HepG2 (cell line): ENCODE data around the gene STX2. TPM values are rescaled to one million over a fixed set of nuclear protein-coding genes. Genes with fewer than 3 reads are reported as not detected.
A peak's percentile ranks its signal among the peaks of the same experiment; 100 is the strongest.

Source experiments
- ATAC-seq: fragments of 200-7000 bp; cut with Tn5 transposase; 3 replicates; pipeline ENCODE4 v1.9.1; 2020; ENCODE audit warnings: mild to moderate bottlenecking, moderate library complexity
- BruUV-seq: library from RNA; stranded (reverse); fragments of 400-500 nt; replicated peaks from 2 replicates; lab custom pipeline; 2021; lab: Mats Ljungman, UMichigan
- CTCF ChIA-PET: fragments of 300-600 bp; formaldehyde crosslinking; extraction: SDS; loops from one replicate; lab custom pipeline; 2021; ENCODE audit warnings: low total read pairs, inconsistent platforms, low intra/inter-chr PET ratio; lab: Yijun Ruan, JAX
- POLR2A ChIA-PET: fragments of 350-600 bp; sonication (Branson Sonifier 250); formaldehyde crosslinking; loops from one replicate; lab custom pipeline; 2020; ENCODE audit warnings: antibody characterized with exemption, inconsistent platforms; lab: Yijun Ruan, JAX
- DNase-seq: peaks from one replicate; pipeline ENCODE4 v3.0.0-alpha.2; 2015; ENCODE audit warnings: low spot score
- FAIRE-seq: peaks from 3 replicates; lab custom pipeline; 2011; peaks lifted over from hg19 to GRCh38; lab: Jason Lieb, UNC
- H2AFZ ChIP-seq: one replicate; pipeline ENCODE4 v1.6.1; 2011; ENCODE audit warnings: low read length, inconsistent platforms
- H3K27ac ChIP-seq: fragments of 300-600 bp; 3 replicates; pipeline ENCODE4 v1.8.0; 2011; ENCODE audit warnings: mixed run types, mild to moderate bottlenecking, mixed read lengths, low read length, inconsistent platforms; ENCODE audit not compliant: insufficient read depth; ENCODE audit errors: extremely low read length
- H3K27me3 ChIP-seq, 2 experiments: fragments of 200-600 bp in 1 of 2; 2 replicates in 1 of 2; 3 replicates in 1 of 2; pipeline versions ENCODE4 v1.6.0 to v1.8.0; 2011; ENCODE audit warnings: low read length in 2 of 2, mild to moderate bottlenecking in 2 of 2, moderate library complexity in 2 of 2, inconsistent platforms in 1 of 2; ENCODE audit not compliant: insufficient read depth in 2 of 2, control insufficient read depth in 1 of 2
- H3K36me3 ChIP-seq, 2 experiments: fragments of 200-600 bp in 1 of 2; replicated peaks in 1 of 2; 2 replicates in 1 of 2; 3 replicates in 1 of 2; pipeline versions ENCODE4 v1.5.1 to v1.8.0; 2011; ENCODE audit warnings: low read length in 2 of 2, inconsistent platforms in 1 of 2; ENCODE audit not compliant: insufficient read depth in 2 of 2, control insufficient read depth in 1 of 2
- H3K4me1 ChIP-seq: 2 replicates; pipeline ENCODE4 v1.5.1; 2012; ENCODE audit warnings: low read length, inconsistent platforms; ENCODE audit not compliant: insufficient read depth
- H3K4me2 ChIP-seq: 2 replicates; pipeline ENCODE4 v1.6.0; 2011; ENCODE audit warnings: low read depth, low read length, inconsistent platforms
- H3K4me3 ChIP-seq, 3 experiments: fragments of 200-600 bp in 1 of 3; sonication (generic), shearing (Covaris generic) in 1 of 3; replicated peaks in 1 of 3; 2 replicates each; pipeline ENCODE4 v1.5.1; 2011 to 2016; ENCODE audit warnings: low read length in 3 of 3, inconsistent platforms in 2 of 3, low read depth in 2 of 3, mild to moderate bottlenecking in 2 of 3, control low read depth in 1 of 3, mixed read lengths in 1 of 3; ENCODE audit not compliant: insufficient read depth in 1 of 3
- H3K79me2 ChIP-seq: one replicate; pipeline ENCODE4 v1.6.1; 2011; ENCODE audit warnings: low read length, inconsistent platforms; ENCODE audit not compliant: insufficient read depth
- H3K9ac ChIP-seq: 2 replicates; pipeline ENCODE4 v1.6.0; 2011; ENCODE audit warnings: mild to moderate bottlenecking, low read depth, low read length, inconsistent platforms; ENCODE audit not compliant: insufficient read depth
- H3K9me3 ChIP-seq: 2 replicates; pipeline ENCODE4 v1.5.1; 2012; ENCODE audit warnings: mild to moderate bottlenecking, low read length
- H4K20me1 ChIP-seq: 2 replicates; pipeline ENCODE4 v1.6.0; 2011; ENCODE audit warnings: inconsistent platforms, mild to moderate bottlenecking, low read length, moderate library complexity; ENCODE audit not compliant: insufficient read depth
- DZIP1 ChIP-seq: sonication (generic); formaldehyde crosslinking; IDR thresholded peaks from 2 replicates; pipeline ENCODE4 v1.5.0; 2020; ENCODE audit warnings: mild to moderate bottlenecking, missing genetic modification reagents
- IKZF1 ChIP-seq: fragments of 450-650 bp; IDR thresholded peaks from 2 replicates; pipeline ENCODE4 v1.7.1; 2016
- MZF1 ChIP-seq: sonication (generic); formaldehyde crosslinking; IDR thresholded peaks from 2 replicates; pipeline ENCODE4 v1.8.1; 2023; ENCODE audit warnings: mild to moderate bottlenecking, missing genetic modification reagents, borderline replicate concordance
- RCOR2 ChIP-seq: IDR thresholded peaks from 2 replicates; pipeline ENCODE4 v1.6.1; 2016; ENCODE audit warnings: missing biosample characterization, missing genetic modification reagents
- SMARCC2 ChIP-seq: fragments of 450-650 bp; IDR thresholded peaks from 2 replicates; pipeline ENCODE4 v1.6.1; 2017; ENCODE audit warnings: antibody characterized with exemption, mild to moderate bottlenecking
- SMC3 ChIP-seq: IDR thresholded peaks from 2 replicates; pipeline ENCODE4 v1.6.1; 2011; ENCODE audit warnings: low read length, improper control_type of control experiment
- ZNF121 ChIP-seq: sonication (generic); formaldehyde crosslinking; IDR thresholded peaks from 2 replicates; pipeline ENCODE4 v1.5.0; 2020; ENCODE audit warnings: mild to moderate bottlenecking, missing genetic modification reagents
- ZNF17 ChIP-seq: sonication (generic); formaldehyde crosslinking; IDR thresholded peaks from 2 replicates; pipeline ENCODE4 v1.5.0; 2020; ENCODE audit warnings: mild to moderate bottlenecking, missing genetic modification reagents
- ZNF629 ChIP-seq: sonication (generic); formaldehyde crosslinking; conservative IDR thresholded peaks from 2 replicates; pipeline ENCODE4 v1.5.0; 2020; ENCODE audit warnings: missing genetic modification reagents
- ZNF670 ChIP-seq: sonication (generic); formaldehyde crosslinking; IDR thresholded peaks from 2 replicates; pipeline ENCODE4 v1.8.0; 2022; ENCODE audit warnings: mild to moderate bottlenecking, missing genetic modification reagents, borderline replicate concordance
- ZNF788 ChIP-seq: sonication (generic); formaldehyde crosslinking; IDR thresholded peaks from 2 replicates; pipeline ENCODE4 v1.5.0; 2020; ENCODE audit warnings: mild to moderate bottlenecking, missing genetic modification reagents, borderline replicate concordance
- WGBS: methylation state at CpG from one replicate; pipeline ENCODE4 v1.1.6; 2017; ENCODE audit warnings: low lambda C conversion rate; 5-methylcytosine and 5-hydroxymethylcytosine counted together
- in situ Hi-C: cut with HindIII; loops from 2 replicates; pipeline ENCODE4 v1.10.0; 2017; ENCODE audit warnings: low pct_unique_long_range_greater_than_20kb; ENCODE audit not compliant: extremely low pct_ligation_motif_present
- intact Hi-C: fragments of 100-400 bp; cut with micrococcal nuclease; formaldehyde crosslinking; loops from one replicate; pipeline ENCODE4 v1.10.0; 2022; ENCODE audit not compliant: unreplicated experiment
- polyA plus RNA-seq, 8 experiments: library from polyadenylated mRNA; depleted of rRNA in 3 of 8; stranded (reverse) in 7 of 8; unstranded in 1 of 8; fragments of >200 nt; fragmentation: Illumina TruSeq in 4 of 8; extraction: Trizol in 4 of 8; gene quantifications; 2 replicates each; pipeline versions ENCODE4 v1.2.1 to v1.2.3, GENCODE V29; 2011 to 2016; ENCODE audit warnings: low read depth in 4 of 8, missing spikeins in 1 of 8, mixed read lengths in 1 of 8; ENCODE audit not compliant: insufficient read depth in 1 of 8
- total RNA-seq, 5 experiments: library from RNA; depleted of rRNA; stranded (reverse); fragments of >200 nt; fragmentation: Illumina TruSeq; extraction: Trizol; gene quantifications; 2 replicates each; pipeline ENCODE4 v1.2.3, GENCODE V29; 2016; ENCODE audit warnings: low read depth in 1 of 5
- TF ChIP-seq, protein P1 (sequence below): sonication (generic); formaldehyde crosslinking; IDR thresholded peaks from 2 replicates; pipeline ENCODE4 v1.4.0; 2020; ENCODE audit warnings: missing genetic modification reagents; ENCODE audit errors: not compliant biosample characterization
- TF ChIP-seq, protein P2 (sequence below): sonication (generic); formaldehyde crosslinking; IDR thresholded peaks from 2 replicates; pipeline ENCODE4 v1.5.0; 2020; ENCODE audit warnings: mild to moderate bottlenecking, missing genetic modification reagents

The STX2 gene
- total and polyA plus RNA-seq, 2 of the 13 experiments (the other 11 are each of a cell fraction or from before 2014, with no cell fraction given): 13.4 to 25.1 TPM

DNA sequence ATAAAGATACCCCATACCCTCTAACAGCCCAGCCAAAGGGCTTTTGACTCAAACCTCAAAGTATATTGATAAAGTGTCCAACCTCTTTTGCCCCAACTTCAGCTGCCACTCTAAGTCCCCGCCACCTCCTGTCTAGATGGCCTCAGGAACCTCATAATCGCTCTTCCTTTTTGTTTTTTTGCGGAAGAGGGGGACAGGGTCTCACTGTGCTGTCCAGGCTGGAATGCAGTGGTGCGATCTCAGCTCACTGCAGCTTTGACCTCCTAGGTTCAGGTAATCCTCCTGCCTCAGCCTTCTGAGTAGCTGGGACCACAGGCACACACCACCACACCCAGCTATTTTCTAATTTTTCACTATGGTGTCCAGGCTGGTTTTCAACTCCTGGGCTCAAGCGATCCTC is 60.3 kb downstream of the STX2 start:
- H3K36me3 ChIP-seq: no peaks in the 10 kb centered on the region
- BruUV-seq: no TSS peak
- H3K4me2 ChIP-seq: no peak overlapping the region
- ChIA-PET CTCF (no interaction called here), POLR2A (no interaction called here)
- no peak overlapping the region for H3K4me3 ChIP-seq
- no peak overlapping the region for H2AFZ ChIP-seq
- intact Hi-C loops: loop anchor here (5.0 kb wide), 1 partner anchor 39 kb away; no protein-coding TSS in a partner anchor
- no peak for FAIRE-seq
- H4K20me1 ChIP-seq: no peaks in the 10 kb centered on the region
- no peaks in the 10 kb centered on the region for H3K9me3 ChIP-seq
- H3K4me1 ChIP-seq: peaks cover 23% of the 10 kb centered on the region
- TF ChIP-seq ZNF121 (CRISPR knock-in tag): peak; percentile 59; the same call in 1 of the 2 replicates
- TF ChIP-seq SMC3: no peak
- ATAC-seq: no peak
- H3K79me2 ChIP-seq: no peaks in the 10 kb centered on the region
- 90% methylated on average over 5 of the region's 5 CpGs for WGBS
- no peaks in the 10 kb centered on the region for H3K27me3 ChIP-seq
- no peak overlapping the region for H3K27ac ChIP-seq
- H3K9ac ChIP-seq: no peak overlapping the region
- no peak for DNase-seq
- in situ Hi-C loops: no loop called here

DNA sequence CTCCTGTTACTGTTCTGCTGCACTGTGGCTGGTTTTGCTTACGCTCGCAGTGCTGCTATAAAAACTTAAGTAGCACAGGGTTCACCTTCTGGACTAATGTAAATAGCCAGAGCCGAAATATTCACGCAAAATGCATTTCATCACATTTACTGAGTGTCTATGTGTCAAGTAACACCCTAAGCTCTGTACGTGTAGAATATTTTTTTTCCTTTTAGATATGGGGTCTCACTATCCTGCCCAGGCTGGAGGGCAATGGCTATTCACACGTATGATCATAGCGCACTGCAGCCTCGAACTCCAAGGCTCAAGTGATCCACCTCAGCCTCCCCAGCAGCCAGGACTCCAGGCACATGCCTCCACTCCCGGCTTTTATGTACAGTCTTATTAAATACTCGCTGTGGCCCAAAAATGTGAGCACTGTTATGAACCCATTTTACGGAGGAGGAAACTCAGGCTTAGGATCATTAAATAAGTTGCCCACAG is 62.2 kb downstream of the STX2 start:
- POLR2A ChIA-PET: interaction anchor here (0.7 to 2.6 kb wide), 11 partner anchors 14 to 94 kb away, joined by 3 to 17 read pairs (median 4); no protein-coding TSS in a partner anchor
- 41% methylated on average over 10 of the region's 11 CpGs for WGBS
- TSS peak; percentile 46 for BruUV-seq
- no peaks in the 10 kb centered on the region for H3K79me2 ChIP-seq
- CTCF ChIA-PET: interaction anchor here (1.0 kb wide), 1 partner anchor 15 kb away, joined by 4 read pairs; no protein-coding TSS in a partner anchor
- intact Hi-C loops: loop anchor here (1.0 to 5.0 kb wide), 2 partner anchors 16 to 40 kb away; no protein-coding TSS in a partner anchor
- peak overlapping the region; percentile 80 for H3K4me2 ChIP-seq
- no peak for ATAC-seq
- H3K36me3 ChIP-seq: no peaks in the 10 kb centered on the region
- H3K4me3 ChIP-seq: peak overlapping the region in 2 of 3 experiments; percentile 20 to 76; a peak in 3 of 6 replicates
- peak overlapping the region; percentile 44; the same call in 1 of the 2 replicates for H3K9ac ChIP-seq
- H3K9me3 ChIP-seq: no peaks in the 10 kb centered on the region
- peak overlapping the region; percentile 90 for H3K27ac ChIP-seq
- H4K20me1 ChIP-seq: no peaks in the 10 kb centered on the region
- H3K4me1 ChIP-seq: peaks cover 23% of the 10 kb centered on the region
- H2AFZ ChIP-seq: no peak overlapping the region
- no peaks in the 10 kb centered on the region; a peak in 1 of 5 replicates for H3K27me3 ChIP-seq
- no peak for DNase-seq
- in situ Hi-C loops: no loop called here
- no peak for FAIRE-seq
- TF ChIP-seq, protein P1, sequence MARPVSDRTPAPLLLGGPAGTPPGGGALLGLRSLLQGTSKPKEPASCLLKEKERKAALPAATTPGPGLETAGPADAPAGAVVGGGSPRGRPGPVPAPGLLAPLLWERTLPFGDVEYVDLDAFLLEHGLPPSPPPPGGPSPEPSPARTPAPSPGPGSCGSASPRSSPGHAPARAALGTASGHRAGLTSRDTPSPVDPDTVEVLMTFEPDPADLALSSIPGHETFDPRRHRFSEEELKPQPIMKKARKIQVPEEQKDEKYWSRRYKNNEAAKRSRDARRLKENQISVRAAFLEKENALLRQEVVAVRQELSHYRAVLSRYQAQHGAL (CRISPR knock-in tag): no peak
- TF ChIP-seq IKZF1 (no peak), MZF1 (no peak), ZNF670 (CRISPR knock-in tag) (peak; percentile 13; the same call in 1 of the 2 replicates), ZNF629 (CRISPR knock-in tag) (peak; percentile 62), DZIP1 (no peak), RCOR2 (peak; percentile 16; the same call in 1 of the 2 replicates), ZNF17 (0 out of 2 replicates have a peak, but pooled peaks have one; percentile 28), ZNF121 (CRISPR knock-in tag) (peak; percentile 99), ZNF788 (CRISPR knock-in tag) (peak; percentile 3), SMARCC2 (no peak)
- TF ChIP-seq, protein P2, sequence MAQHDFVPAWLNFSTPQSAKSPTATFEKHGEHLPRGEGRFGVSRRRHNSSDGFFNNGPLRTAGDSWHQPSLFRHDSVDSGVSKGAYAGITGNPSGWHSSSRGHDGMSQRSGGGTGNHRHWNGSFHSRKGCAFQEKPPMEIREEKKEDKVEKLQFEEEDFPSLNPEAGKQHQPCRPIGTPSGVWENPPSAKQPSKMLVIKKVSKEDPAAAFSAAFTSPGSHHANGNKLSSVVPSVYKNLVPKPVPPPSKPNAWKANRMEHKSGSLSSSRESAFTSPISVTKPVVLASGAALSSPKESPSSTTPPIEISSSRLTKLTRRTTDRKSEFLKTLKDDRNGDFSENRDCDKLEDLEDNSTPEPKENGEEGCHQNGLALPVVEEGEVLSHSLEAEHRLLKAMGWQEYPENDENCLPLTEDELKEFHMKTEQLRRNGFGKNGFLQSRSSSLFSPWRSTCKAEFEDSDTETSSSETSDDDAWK (CRISPR knock-in tag): no peak
